Measurements from ENCODE around the gene C14orf119.
"Not testable (repeated sequence)": the region's sequence is repeated elsewhere in the genome, so short reads cannot be mapped to it uniquely, and the experiment has no call there.

Gene C14orf119

DNA sequence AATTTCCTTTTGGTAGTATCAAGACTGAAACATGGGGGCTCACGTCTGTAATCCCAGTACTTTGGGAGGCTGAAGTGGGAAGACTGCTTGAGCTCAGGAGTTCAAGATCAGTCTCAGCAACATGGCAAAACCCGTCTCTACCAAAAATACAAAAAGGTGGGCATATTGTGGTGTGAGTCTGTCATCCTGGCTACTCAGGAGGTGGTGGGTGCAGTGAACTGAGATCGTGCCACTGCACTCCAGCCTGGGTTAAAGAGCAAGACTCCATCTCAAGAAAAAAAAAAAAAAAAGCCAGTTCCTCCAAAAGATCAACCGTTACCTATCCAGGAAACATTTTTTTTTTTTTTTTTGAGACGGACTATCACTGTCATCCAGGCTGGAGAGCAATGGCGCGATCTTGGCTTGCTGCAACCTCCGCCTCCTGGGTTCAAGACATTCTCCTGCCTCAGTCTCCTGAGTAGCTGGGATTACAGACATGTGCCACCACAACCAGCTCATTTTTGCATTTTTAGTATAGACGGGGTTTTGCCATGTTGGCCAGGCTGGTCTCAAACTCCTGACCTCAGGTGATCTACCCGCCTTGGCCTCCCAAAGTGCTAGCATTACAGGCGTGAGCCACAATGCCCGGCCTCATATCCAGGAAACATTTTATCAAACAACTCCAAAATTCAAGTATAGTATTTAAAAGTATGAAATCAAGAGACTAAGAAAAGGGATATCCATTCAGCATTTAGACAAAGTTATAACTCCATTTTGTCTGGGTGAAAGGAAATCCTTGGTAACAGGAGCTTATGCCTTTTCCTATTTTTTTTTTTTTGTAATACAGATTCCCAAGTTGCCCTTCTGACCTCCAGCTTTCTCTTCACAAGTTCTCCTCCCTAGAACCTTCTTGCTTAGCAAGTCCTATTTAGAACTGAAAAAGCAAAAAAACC, 3.7 kb upstream of the C14orf119 start:
- DNase-seq, result no peak

DNA sequence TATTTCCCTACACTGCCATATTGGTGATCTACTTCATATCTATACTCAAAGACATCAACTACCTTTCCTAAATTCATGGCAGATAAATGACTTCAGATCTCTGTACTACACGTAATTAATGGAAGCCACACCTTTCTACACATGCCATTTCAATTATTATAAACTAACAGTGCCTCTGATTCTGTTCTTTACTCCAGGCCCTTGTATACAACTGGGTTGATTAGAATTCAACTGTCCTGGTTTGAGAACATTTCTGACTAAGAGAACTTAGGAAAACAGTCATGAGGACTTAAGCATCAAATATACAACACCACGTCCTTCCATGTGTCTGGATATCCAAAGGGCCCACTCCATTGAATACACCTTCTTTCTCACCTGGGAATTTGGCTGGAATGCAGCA, 2.2 kb upstream of the C14orf119 start:
- DNase-seq, result no peak

DNA sequence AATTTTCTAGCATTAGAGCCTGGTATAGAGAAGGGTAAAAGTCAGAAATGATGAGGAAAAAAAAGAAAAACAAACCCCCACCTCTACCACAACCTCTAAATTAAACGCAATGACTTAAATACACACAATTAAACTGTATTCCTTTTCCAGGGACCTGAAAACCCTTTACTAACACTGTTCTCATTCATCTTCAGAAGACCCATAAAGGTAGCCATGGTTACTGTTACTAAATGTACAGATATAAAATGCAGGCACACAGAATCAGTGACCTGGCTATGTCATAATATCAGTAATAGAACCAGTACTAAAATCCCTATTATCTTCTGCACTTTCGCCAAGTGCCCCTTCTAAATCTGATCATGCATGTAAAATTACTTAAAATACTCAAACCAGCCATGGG, 1.8 kb upstream of the C14orf119 start:
- no peak for DNase-seq

DNA sequence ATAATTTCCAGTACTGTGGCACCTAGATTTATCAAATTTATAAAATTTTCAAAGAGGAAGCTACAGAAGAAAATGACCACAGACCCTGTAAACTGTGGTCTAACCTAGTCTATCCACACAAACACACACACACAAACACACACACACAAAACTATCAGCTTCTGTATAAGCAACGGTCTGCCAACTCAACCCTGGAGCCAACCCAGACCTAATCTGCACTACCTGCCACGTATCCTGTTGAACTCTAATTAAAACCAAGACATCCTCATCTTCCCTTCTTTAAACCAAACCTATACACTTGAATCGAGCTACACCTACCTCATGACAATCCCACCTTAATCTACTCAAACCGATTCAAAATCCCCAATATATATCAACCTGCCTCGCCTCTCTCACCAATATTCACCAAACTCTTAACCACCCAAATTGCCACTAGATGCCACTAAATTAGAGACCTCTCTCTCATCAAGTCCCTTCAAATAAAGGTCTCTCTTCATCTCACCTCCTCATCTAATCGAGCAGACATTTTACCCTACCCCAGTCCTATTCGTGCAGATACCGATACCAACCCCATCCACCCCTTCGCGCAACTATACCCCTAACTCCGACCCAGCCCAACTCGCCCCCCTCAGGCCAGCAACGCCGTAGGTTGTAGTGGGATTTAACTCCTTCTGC, 1.2 kb upstream of the C14orf119 start:
- DNase-seq, result no peak

DNA sequence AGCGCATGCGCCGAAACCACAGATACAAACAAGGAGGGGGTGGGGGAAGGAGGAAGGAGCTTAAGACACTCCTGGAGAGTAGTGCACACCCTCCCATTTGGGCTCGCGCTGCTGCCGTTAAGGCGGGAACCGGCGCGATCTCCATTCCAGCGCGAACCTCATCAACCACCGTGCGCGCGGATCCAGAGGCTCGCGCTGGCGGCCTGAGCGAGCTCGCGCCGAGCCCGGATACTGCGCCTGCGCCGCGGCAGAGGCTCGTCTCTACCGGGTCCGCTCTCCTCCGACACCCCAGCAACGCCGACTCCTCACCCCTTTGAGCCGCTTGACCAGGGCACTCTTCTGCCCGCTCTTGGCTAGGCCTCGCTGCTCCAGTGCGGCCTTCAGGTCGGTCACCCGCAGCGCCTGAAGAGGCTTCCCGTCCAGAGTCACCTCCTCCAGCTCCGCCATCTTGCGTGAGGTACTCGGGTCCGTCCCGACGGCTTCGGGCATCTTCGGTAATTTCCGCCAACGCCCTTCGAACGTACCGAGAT, 574 bp upstream of the C14orf119 start, which contains the start of gene ACIN1:
Gene ACIN1 (minus strand): TSS at position 471 of the 530 bp plus-strand sequence. CDS start 24 bp downstream, at position 447.
- peak; percentile 78 for DNase-seq

DNA sequence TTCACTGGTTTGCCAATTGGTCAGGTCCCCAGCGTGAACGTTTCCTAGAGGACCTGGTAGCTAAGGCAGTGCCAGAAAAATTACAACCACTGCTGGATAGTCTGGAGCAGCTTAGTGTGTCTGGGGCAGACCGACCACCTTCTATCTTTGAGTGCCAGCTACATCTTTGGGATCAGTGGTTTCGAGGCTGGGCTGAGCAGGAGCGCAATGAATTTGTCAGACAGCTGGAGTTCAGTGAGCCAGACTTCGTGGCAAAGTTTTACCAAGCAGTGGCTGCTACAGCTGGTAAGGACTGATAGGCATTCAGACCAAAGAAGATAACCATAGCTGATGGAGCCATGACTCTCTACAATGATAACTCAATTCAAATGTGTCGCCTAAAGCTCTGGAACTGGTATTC, 2.5 kb downstream of the C14orf119 start:
- no peak for DNase-seq

DNA sequence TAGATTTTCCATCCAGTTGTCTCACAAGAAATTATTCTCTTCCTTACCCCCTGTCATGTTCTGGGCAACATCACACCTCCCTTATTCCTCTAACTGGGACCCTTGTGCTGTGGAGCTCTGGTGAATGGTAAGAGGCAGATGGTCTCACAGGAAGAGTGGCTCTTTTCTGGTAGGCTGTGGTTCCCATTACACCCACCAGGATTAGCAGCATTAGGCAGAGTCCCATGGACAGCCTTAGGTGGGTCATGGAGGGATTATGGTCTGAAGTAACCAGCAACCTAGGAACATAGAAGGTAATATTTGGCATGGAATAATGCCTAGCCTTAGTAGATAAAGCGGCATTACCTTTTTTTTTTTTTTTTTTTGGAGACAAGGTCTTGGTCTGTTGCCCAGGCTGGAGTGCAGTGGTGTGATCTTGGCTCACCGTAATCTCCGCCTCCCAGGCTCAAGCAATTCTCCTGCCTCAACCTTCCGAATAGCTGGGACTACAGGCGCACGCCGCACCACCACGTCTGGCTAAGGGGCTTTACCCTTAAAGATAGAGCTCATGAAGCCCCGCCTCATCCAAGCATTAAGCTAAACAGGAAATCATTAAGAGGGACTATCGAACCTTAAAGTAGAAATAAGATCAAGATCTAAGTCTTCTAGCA, 4.0 kb downstream of the C14orf119 start:
- no peak for DNase-seq

DNA sequence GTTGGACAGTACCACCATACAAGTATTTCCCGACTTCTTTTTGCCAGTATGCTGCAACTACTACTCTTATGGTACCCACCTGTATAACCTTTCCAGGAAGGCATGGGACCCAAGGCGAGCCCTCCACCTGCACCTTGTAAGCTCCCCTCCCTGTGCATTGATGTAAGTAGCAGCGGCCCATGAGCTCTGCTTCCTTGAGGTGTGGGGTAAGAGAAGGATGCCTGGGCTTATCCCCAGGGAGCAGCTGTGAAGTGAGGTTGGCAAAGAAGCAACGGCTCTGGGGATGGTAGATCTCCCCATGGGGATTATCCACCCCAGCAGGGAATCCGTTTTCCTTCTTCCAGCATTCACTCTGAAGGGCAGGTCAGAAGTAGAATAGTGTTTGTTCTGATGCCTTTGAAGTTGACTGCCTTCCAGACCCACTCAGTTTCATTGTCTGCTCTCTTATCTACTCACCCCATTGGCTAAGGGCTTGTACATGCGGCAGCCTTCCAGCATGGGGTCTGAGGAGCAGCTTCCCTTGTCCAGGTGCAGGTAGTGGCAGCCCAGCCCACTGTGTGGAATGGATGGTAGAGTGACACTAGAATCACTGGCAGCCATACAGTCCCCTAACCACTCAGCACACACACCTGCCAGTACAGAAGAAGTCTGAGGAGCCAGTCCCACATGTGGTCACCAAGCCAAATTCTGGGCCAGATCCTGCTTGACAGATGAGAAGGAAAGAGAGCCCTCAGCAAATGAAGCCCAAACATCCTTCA, 6.1 kb downstream of the C14orf119 start:
- DNase-seq, result no peak

DNA sequence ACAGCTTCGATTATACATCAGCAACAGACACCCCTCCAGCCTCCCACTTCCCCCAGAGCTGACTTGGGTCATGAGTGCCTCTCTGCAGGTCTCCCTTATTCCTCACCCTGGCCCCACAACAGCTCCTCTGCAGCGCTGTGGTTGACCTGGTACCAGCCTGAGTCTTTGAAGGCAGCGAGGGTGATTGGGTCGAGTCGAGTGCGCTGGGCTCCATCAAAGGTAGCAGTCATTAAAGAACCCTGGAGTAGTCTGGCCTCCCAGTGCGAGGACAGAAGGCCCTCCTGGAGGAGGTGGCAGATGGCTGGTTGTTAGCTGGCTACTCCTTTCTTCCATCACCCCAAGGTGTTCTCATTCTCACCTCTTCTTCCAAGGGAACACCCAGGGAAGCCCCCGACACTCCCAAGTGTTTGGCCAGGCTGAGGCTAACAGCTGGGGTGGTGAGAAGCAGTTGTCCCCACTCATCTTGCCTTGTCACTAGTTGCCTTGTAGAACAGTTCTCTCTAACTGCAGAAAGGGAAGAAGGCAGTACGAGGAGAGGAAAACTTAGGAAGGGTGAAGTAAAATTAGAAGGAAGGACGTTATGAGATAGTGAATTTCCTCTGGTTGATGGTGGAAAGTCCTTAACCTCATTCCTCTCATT, 6.8 kb downstream of the C14orf119 start:
- no peak for DNase-seq

DNA sequence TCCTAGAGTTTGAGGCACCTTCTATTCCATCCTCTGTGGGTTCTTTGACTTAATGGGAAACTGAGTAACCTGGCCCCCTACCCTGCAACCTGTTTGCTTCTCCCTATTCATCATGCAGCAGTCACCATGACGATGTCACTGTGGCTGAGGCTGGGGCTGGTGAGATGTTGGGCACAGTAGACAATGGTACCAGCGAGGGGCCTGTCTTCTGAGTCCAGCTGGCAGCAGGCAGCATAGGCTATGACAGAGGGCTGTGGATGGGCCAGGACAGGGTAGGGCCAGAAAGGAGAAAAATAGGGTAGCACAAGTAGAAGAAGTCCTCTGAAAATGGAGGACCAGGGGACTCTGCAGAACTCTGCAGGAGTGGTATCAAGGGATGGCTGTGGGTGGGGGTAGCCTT, 7.5 kb downstream of the C14orf119 start:
- no peak for DNase-seq

DNA sequence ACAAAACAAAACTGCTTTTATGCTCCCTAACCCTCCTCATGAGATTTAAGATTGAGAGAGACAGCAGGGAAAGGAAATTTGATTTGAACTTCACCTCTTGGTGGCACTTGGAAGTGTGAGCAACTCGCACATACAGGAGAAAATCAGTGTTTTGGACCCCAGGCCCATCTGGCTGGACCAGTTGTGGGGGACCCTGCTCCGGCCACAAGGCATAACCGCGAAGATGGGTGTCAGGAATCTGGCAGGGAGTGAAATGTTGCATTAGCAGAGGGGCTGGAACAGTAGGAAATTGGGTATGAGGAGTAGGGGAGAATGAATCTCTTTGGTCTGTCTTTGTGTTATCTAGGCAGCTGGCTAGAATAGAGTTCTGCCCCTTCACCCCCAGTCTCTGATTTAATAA, 8.3 kb downstream of the C14orf119 start:
- no peak for DNase-seq

DNA sequence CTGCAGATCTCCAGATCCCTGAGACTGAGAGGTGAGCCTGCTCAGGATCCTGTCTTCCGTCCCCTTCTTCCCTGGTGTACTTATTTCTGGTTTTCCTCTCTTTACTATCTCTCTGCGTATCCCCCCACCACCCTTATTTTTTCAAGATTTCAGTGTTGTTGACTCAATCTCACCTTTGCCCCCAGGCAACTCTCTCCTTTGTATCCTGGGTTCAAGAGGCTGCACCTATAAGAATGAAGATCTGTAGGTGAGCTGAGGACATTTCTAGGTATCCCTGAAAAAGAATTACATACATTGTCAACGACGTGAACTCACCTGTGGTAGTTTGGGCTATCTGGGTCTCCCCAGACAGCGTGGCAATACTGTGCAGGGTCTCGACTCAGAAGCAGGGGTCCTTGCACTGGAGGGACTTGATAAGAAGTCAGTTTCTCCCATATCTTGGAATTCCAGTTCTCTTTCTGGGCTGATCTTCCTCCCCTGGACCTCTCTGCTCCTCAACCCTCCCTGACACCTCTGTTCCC, 8.8 kb downstream of the C14orf119 start:
- DNase-seq, result no peak

DNA sequence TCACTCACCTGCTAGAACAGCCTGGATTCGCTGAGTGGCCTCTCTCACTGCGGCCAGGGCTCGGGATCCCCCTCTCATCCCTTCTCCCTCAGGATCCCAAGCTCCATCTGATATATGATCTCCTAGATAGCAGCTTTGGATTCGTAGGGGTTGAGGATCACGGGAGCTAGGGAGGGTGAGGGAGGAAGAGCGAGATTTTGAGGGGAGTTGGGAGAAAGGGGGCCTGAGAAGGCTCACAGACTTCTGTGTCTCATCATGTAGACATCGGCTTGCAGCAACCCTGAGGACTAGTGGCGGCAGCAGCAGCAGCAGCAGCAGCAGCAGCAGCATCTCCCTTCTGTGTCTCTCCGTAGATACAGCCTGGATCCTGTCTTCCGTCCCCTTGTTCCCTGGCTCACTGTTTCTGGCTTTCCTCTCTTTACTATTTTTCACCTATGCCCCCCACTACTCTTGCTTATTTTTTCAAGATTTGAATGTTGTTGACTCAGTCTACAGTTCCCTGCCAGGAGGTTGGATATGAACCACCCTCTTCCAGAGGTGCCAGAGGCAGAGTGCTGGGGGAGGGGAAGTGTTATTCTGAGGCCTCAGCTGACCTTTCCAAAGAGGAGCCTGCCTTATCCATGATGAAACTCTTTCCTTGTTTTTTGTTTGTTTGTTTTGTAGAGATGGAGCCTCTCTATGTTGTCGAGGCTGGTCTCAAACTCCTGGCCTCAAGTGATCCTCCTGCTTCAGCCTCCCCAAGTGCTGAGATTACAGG, 9.5 kb downstream of the C14orf119 start, which contains the start of gene CIROP:
Gene CIROP (minus strand): TSS at position 399 of the 757 bp plus-strand sequence. CDS start 69 bp downstream, at position 330.
- no peak for DNase-seq

DNA sequence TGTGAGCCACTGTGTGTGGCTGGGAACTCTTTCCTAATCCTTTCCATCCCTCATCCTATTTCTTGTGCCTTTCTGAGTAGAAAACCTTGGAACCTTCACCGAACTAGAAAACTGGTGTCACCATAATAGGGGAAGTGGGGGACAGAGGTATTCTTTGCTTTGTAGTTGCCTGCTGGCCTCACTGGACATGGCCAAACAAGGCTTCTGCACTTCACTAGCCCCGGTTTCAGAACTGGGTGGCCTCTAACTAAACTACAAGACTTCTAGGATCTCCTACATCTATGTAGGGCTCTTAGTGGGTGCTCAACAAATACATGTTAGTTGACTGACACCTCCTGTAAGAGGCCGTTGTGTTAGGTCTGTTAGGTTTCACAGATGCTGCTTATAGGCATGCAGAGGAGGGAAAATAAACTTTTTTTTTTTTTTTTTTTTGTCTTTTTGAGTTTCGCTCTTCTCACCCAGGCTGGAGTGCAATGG, 10.1 kb downstream of the C14orf119 start:
- no peak for DNase-seq

DNA sequence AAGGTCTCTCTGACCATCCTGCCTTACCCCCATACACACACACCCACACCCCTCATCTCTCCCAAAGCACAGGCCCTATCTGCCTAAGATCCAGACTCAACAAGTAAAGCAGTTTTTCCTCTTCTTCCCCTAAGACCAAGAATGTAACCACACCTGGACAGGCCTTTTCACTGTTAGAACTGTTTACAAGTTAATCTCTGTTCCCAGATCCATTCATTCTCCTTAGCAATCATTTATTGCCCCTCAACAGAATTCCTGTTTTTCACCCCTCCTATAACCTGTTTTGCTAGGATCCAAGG, 11.4 kb downstream of the C14orf119 start:
- no peak for DNase-seq

DNA sequence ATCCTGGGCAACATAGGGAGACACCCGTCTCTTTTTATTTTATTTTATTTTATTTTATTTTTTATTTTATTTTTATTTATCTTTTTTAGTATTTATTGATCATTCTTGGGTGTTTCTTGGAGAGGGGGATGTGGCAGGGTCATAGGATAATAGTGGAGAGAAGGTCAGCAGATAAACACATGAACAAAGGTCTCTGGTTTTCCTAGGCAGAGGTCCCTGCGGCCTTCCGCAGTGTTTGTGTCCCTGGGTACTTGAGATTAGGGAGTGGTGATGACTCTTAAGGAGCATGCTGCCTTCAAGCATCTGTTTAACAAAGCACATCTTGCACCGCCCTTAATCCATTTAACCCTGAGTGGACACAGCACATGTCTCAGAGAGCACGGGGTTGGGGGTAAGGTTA, 12.3 kb downstream of the C14orf119 start:
- not testable (repeated sequence) for DNase-seq

DNA sequence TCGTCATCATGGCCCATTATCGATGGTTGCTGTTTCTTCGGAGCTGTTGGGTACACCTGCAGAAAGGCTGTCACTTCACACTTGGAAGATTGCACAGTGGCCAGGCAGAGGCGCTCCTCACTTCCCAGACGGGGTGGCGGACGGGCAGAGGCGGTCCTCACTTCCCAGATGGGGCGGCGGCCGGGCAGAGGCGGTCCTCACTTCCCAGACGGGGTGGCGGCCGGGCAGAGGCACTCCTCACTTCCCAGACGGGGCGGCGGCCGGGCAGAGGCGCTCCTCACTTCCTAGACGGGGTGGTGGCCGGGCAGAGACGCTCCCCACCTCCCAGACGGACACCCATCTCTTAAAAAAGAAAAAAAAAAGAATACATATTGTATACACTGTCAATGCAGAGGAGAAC, 12.9 kb downstream of the C14orf119 start:
- DNase-seq, result not testable (repeated sequence)

DNA sequence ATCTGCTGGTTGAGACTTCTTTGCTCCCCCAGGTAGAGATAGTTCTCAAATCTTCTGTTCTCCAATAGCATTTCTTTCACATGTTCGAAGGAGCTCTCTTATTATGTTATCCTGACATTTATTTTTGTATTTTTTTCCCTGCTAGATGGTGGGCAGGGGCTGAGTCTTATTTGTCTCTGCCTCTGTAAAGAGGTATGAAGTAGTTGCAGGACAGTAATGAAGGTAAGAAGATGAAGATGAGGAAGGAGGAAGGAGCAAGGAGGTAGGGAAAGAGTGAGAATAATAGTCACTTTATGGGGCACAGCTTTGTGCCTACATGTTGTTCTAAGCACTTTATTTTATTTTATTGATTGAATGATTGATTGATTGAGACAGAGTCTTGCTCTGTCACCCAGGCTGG, 14.5 kb downstream of the C14orf119 start:
- no peak for DNase-seq

DNA sequence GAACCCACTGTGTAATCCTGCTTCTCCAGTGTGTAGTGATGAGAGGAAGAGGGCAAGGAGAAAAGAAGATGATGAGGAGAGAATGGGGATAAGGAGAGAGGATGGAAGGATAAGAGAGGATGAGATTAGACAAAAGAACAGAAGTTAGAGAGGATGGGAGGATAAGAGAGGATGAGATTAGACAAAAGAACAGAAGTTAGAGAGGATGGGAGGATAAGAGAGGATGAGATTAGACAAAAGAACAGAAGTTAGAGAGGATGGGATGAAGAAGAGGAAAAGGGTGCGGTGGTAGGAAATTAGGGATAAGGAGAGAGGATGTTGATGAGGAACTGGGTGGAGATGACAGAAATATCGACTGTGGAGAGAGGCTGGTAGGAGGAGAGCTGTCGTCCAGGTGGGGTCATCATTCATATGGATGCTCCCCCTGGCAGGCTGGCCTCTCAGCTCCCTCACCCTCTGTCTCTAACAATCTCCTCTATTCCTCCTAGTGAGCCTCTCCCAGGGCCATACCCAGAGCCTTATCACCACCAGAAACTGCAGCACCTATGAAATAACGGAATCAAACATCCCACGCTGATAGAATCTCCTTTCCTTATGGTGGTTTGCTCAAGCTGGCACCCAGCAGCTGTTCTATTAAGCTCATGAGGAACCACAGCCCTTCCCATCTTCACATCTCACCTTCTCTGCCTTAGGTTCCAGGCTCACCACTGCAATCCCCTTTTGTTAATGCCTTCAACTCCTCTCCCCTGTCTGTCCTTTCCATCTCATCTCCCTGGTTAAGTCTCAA, 15.5 kb downstream of the C14orf119 start:
- DNase-seq, result no peak
